SK-N-SH (cell line): ENCODE measurements around the gene SARDH. TPM values are rescaled to one million over a fixed set of nuclear protein-coding genes. Genes with fewer than 3 reads are reported as not detected.
"Not testable (repeated sequence)": the region's sequence is repeated elsewhere in the genome, so short reads cannot be mapped to it uniquely, and the experiment has no call there.

Experiments
- CTCF ChIA-PET: fragments of 300-600, 350-600 bp; formaldehyde crosslinking; extraction: SDS; loops from one replicate; lab custom pipeline; 2021; lab: Yijun Ruan, JAX
- POLR2A ChIA-PET: fragments of 350-600 bp; sonication (Branson Sonifier 250); formaldehyde crosslinking; extraction: SDS; loops from one replicate; lab custom pipeline; 2020; ENCODE audit warnings: antibody characterized with exemption, inconsistent platforms; lab: Yijun Ruan, JAX
- DNase-seq: peaks from one replicate; pipeline ENCODE4 v3.0.0; 2012
- H2AFZ ChIP-seq: fragments of 200-600 bp; sonication (generic); 2 replicates; pipeline ENCODE4 v1.8.1; 2016; ENCODE audit warnings: antibody characterized with exemption, mild to moderate bottlenecking, low read depth
- H3F3A ChIP-seq: fragments of 200-600 bp; sonication (generic); replicated peaks from 2 replicates; pipeline ENCODE3; 2016; ENCODE audit warnings: antibody characterized with exemption, mild to moderate bottlenecking; ENCODE audit not compliant: insufficient read depth
- H3K27ac ChIP-seq, 2 experiments: fragments of 200-500 bp in 1 of 2; fragments of 200-600 bp in 1 of 2; sonication (Bioruptor generic) in 1 of 2; sonication (generic), shearing (Covaris generic) in 1 of 2; 2 replicates each; pipeline versions ENCODE4 v1.5.1 to v1.6.1; 2014 to 2016; ENCODE audit warnings: low read depth in 2 of 2, inconsistent platforms in 1 of 2, low read length in 1 of 2, mild to moderate bottlenecking in 1 of 2, mixed read lengths in 1 of 2
- H3K27me3 ChIP-seq: fragments of 200-600 bp; sonication (generic), shearing (Covaris generic); 2 replicates; pipeline ENCODE4 v1.6.1; 2016; ENCODE audit warnings: mixed run types; ENCODE audit not compliant: insufficient read depth
- H3K36me3 ChIP-seq, 2 experiments: fragments of 200-500 bp in 1 of 2; fragments of 200-600 bp in 1 of 2; sonication (Bioruptor generic) in 1 of 2; sonication (generic) in 1 of 2; replicated peaks in 1 of 2; 2 replicates each; pipeline versions ENCODE3 to v1.5.1; 2014 to 2016; ENCODE audit warnings: low read length in 1 of 2, mild to moderate bottlenecking in 1 of 2; ENCODE audit not compliant: insufficient read depth in 2 of 2, control insufficient read depth in 1 of 2
- H3K4me1 ChIP-seq, 2 experiments: fragments of 200-500 bp in 1 of 2; fragments of 200-600 bp in 1 of 2; sonication (Bioruptor generic) in 1 of 2; sonication (generic), shearing (Covaris generic) in 1 of 2; 2 replicates each; pipeline versions ENCODE4 v1.5.1 to v1.6.1; 2014 to 2016; ENCODE audit warnings: low read depth in 1 of 2, low read length in 1 of 2, mixed run types in 1 of 2; ENCODE audit not compliant: insufficient read depth in 2 of 2, control insufficient read depth in 1 of 2
- H3K4me2 ChIP-seq: fragments of 200-600 bp; sonication (generic), shearing (Covaris generic); 2 replicates; pipeline ENCODE4 v1.6.1; 2017; ENCODE audit warnings: mixed run types
- H3K4me3 ChIP-seq, 2 experiments: fragments of 200-500 bp in 1 of 2; fragments of 200-600 bp in 1 of 2; sonication (Bioruptor generic) in 1 of 2; sonication (generic), shearing (Covaris generic) in 1 of 2; 2 replicates each; pipeline versions ENCODE4 v1.5.1 to v1.8.1; 2014 to 2016; ENCODE audit warnings: low read depth in 2 of 2, inconsistent platforms in 1 of 2, low read length in 1 of 2, mild to moderate bottlenecking in 1 of 2, mixed read lengths in 1 of 2, moderate library complexity in 1 of 2
- H3K79me2 ChIP-seq: fragments of 200-600 bp; sonication (generic); 2 replicates; pipeline ENCODE4 v1.8.1; 2017; ENCODE audit warnings: mild to moderate bottlenecking; ENCODE audit not compliant: insufficient read depth
- H3K9ac ChIP-seq: fragments of 200-600 bp; sonication (generic); 2 replicates; pipeline ENCODE4 v1.6.1; 2017; ENCODE audit warnings: mixed run types
- H3K9me2 ChIP-seq: fragments of 200-600 bp; sonication (generic); 2 replicates; pipeline ENCODE4 v1.6.1; 2017; ENCODE audit warnings: mixed run types
- H3K9me3 ChIP-seq: fragments of 200-600 bp; sonication (generic); 2 replicates; pipeline ENCODE4 v1.6.1; 2017; ENCODE audit warnings: mixed run types, mild to moderate bottlenecking, moderate library complexity
- H4K20me1 ChIP-seq: fragments of 200-600 bp; sonication (generic); 2 replicates; pipeline ENCODE4 v1.6.1; 2017; ENCODE audit warnings: mild to moderate bottlenecking, mixed run types; ENCODE audit not compliant: insufficient read depth
- CTCF ChIP-seq: fragments of 200-600 bp; sonication (generic); IDR thresholded peaks from 2 replicates; pipeline ENCODE4 v1.6.1; 2017; ENCODE audit warnings: antibody characterized with exemption, mild to moderate bottlenecking, moderate library complexity
- EZH2phosphoT487 ChIP-seq: fragments of 200-600 bp; sonication (generic); IDR thresholded peaks from 2 replicates; pipeline ENCODE4 v1.6.1; 2017; ENCODE audit warnings: low read depth, mixed run types, mild to moderate bottlenecking, antibody characterized with exemption, moderate library complexity, borderline replicate concordance
- FOSL2 ChIP-seq: IDR thresholded peaks from 2 replicates; pipeline ENCODE4 v1.4.0; 2012; ENCODE audit warnings: low read depth, mild to moderate bottlenecking, moderate library complexity, borderline replicate concordance
- FOXM1 ChIP-seq: IDR thresholded peaks from 2 replicates; pipeline ENCODE4 v1.4.0; 2012; ENCODE audit warnings: low read depth, mild to moderate bottlenecking
- GATA2 ChIP-seq: sonication (generic); formaldehyde crosslinking; IDR thresholded peaks from 2 replicates; pipeline ENCODE4 v1.5.0; 2020; ENCODE audit warnings: mild to moderate bottlenecking, missing genetic modification reagents
- JUND ChIP-seq: IDR thresholded peaks from 2 replicates; pipeline ENCODE4 v1.4.0; 2012
- REST ChIP-seq: IDR thresholded peaks from 2 replicates; pipeline ENCODE4 v1.6.1; 2012; ENCODE audit warnings: mild to moderate bottlenecking, low read depth, low read length, moderate library complexity
- RXRA ChIP-seq: IDR thresholded peaks from 2 replicates; pipeline ENCODE4 v1.4.0; 2012; ENCODE audit warnings: low read depth, mild to moderate bottlenecking, borderline replicate concordance
- SIN3A ChIP-seq: IDR thresholded peaks from 2 replicates; pipeline ENCODE4 v1.6.1; 2012; ENCODE audit warnings: low read depth, mild to moderate bottlenecking, low read length, moderate library complexity, borderline replicate concordance
- SMC3 ChIP-seq: IDR thresholded peaks from 2 replicates; pipeline ENCODE4 v1.6.1; 2012; ENCODE audit warnings: low read depth, low read length, improper control_type of control experiment
- TEAD4 ChIP-seq: IDR thresholded peaks from 2 replicates; pipeline ENCODE4 v1.4.0; 2012; ENCODE audit warnings: mild to moderate bottlenecking, borderline replicate concordance; ENCODE audit not compliant: insufficient read depth
- USF1 ChIP-seq: IDR thresholded peaks from 2 replicates; pipeline ENCODE4 v1.4.0; 2012; ENCODE audit warnings: low read depth, borderline replicate concordance
- YY1 ChIP-seq: IDR thresholded peaks from 2 replicates; pipeline ENCODE4 v1.4.0; 2012; ENCODE audit warnings: low read depth, mild to moderate bottlenecking
- WGBS: methylation state at CpG from one replicate; pipeline ENCODE4 v1.1.6; 2017; ENCODE audit warnings: low lambda C conversion rate; 5-methylcytosine and 5-hydroxymethylcytosine counted together
- polyA plus RNA-seq, 3 experiments: library from polyadenylated mRNA; depleted of rRNA; stranded (reverse); fragments of >200 nt; gene quantifications; 2 replicates each; pipeline ENCODE4 v1.2.3, GENCODE V29; 2012

The SARDH gene
- polyA plus RNA-seq, 1 of the 3 experiments (the other 2 are of a cell fraction), result 5.9 TPM

GRCh38 chr9:133767008-133767407, 28.9 kb upstream of the SARDH start:
- TF ChIP-seq YY1 (no peak), EZH2phosphoT487 (no peak), TEAD4 (no peak), CTCF (no peak), FOSL2 (no peak)
- TF ChIP-seq, all 33 proteins: peak for 0
- Histone ChIP-seq H3K4me1 (peaks cover 0 to 6% of the 10 kb centered on the region in 2 experiments; a peak in 1 of 4 replicates), H3K79me2 (no peaks in the 10 kb centered on the region), H3K4me3 (no peak overlapping the region), H3K27me3 (no peaks in the 10 kb centered on the region), H3K36me3 (peaks cover 36 to 54% of the 10 kb centered on the region in 2 experiments), H3K9me3 (peaks cover 9% of the 10 kb centered on the region; the same call in 1 of the 2 replicates), H3K27ac (no peak overlapping the region), H3F3A (peaks cover 5% of the 10 kb centered on the region), H3K9ac (no peak overlapping the region), H3K9me2 (no peaks in the 10 kb centered on the region), H4K20me1 (no peaks in the 10 kb centered on the region), H2AFZ (no peak overlapping the region), H3K4me2 (no peak overlapping the region)
- CTCF ChIA-PET, result interaction anchor here (0.9 to 5.7 kb wide), 5 partner anchors 9 to 227 kb away, joined by 3 to 46 read pairs (median 5); no protein-coding TSS in a partner anchor
- POLR2A ChIA-PET, result no interaction called here
- WGBS, result 92% methylated on average over 1 of the region's 1 CpG
- no peak for DNase-seq

GRCh38 chr9:133766234-133766633, 28.1 kb upstream of the SARDH start:
- H3K9ac ChIP-seq, H3K9me3 ChIP-seq, H2AFZ ChIP-seq, H3K9me2 ChIP-seq, H3K4me2 ChIP-seq, POLR2A ChIA-PET, H3K27ac ChIP-seq, H3K79me2 ChIP-seq, H4K20me1 ChIP-seq, H3F3A ChIP-seq, H3K4me1 ChIP-seq, H3K27me3 ChIP-seq, H3K4me3 ChIP-seq, DNase-seq: not testable (repeated sequence)
- CTCF ChIA-PET, result interaction anchor here (5.5 kb wide), 1 partner anchor 23 kb away, joined by 30 read pairs; no protein-coding TSS in a partner anchor
- peaks cover 40 to 53% of the 10 kb centered on the region in 2 experiments for H3K36me3 ChIP-seq
- 98% methylated on average over 3 of the region's 3 CpGs for WGBS

- Histone ChIP-seq H3K9me3 (peaks cover 9% of the 10 kb centered on the region; the same call in 1 of the 2 replicates), H3K27ac (no peak overlapping the region), H3K4me2 (no peak overlapping the region), H3K27me3 (no peaks in the 10 kb centered on the region), H3F3A (peaks cover 5% of the 10 kb centered on the region), H4K20me1 (no peaks in the 10 kb centered on the region), H3K4me1 (no peaks in the 10 kb centered on the region), H3K36me3 (peaks cover 33 to 41% of the 10 kb centered on the region in 2 experiments), H3K4me3 (no peak overlapping the region), H3K9ac (no peak overlapping the region), H3K9me2 (no peaks in the 10 kb centered on the region), H2AFZ (no peak overlapping the region), H3K79me2 (no peaks in the 10 kb centered on the region)
- 86% methylated on average over 19 of the region's 26 CpGs for WGBS
- CTCF ChIA-PET, result interaction anchor here (0.9 to 1.2 kb wide), 3 partner anchors 19 to 21 kb away, joined by 3 read pairs; no protein-coding TSS in a partner anchor
- POLR2A ChIA-PET, result no interaction called here
- no peak for DNase-seq
- TF ChIP-seq SMC3 (no peak), RXRA (no peak), GATA2 (CRISPR knock-in tag) (no peak), REST (no peak), JUND (no peak), FOXM1 (no peak), USF1 (no peak), SIN3A (no peak)
Measured at GRCh38 chr9:133763272-133764183, 25.4 kb upstream of the SARDH start.
